Motor neuron (in vitro differentiated cells): Measurements from ENCODE around the gene COL23A1. TPM values are rescaled to one million over a fixed set of nuclear protein-coding genes. Genes with fewer than 3 reads are reported as not detected.

Experiments used
- ATAC-seq, 8 experiments: fragments of 200-7000 bp; cut with Tn5 transposase; replicated peaks in 6 of 8; 2 replicates each; pipeline ENCODE4 v1.8.0; 2021; ENCODE audit warnings: mild to moderate bottlenecking in 8 of 8, moderate library complexity in 8 of 8
- H3K27ac ChIP-seq, 2 donors: fragments of 250-450 bp; sonication (Bioruptor Pico); 2 replicates each; pipeline ENCODE4 v1.9.0; 2021; ENCODE audit warnings: antibody characterized with exemption in 2 of 2, mild to moderate bottlenecking in 2 of 2, moderate library complexity in 1 of 2
- H3K4me1 ChIP-seq, 2 donors: fragments of 250-450 bp; sonication (Bioruptor Pico); replicated peaks in 1 of 2; 2 replicates each; pipeline ENCODE4 v1.6.1; 2021; ENCODE audit warnings: antibody characterized with exemption in 2 of 2, mild to moderate bottlenecking in 2 of 2, moderate library complexity in 1 of 2
- H3K4me3 ChIP-seq, 5 donors: fragments of 250-450 bp; sonication (Bioruptor Pico); 2 replicates each; pipeline ENCODE4 v1.9.0; 2021; ENCODE audit warnings: antibody characterized with exemption in 5 of 5, mild to moderate bottlenecking in 5 of 5, moderate library complexity in 4 of 5
- WGBS, 10 experiments: fragments of 450-650 bp; shearing (Covaris generic); methylation state at CpG; one replicate each; pipeline ENCODE4 v1.0.0; 2022; 5-methylcytosine and 5-hydroxymethylcytosine counted together
- in situ Hi-C, 9 experiments: fragments of 400-800 bp; cut with MboI; loops; one replicate each; pipeline ENCODE4 v1.15.0; 2021; ENCODE audit warnings: low sequenced_read_pairs in 9 of 9, low pct_unique_long_range_greater_than_20kb in 2 of 9; ENCODE audit not compliant: unreplicated experiment in 9 of 9
- total RNA-seq, 8 experiments: library from RNA; unstranded; fragments of 300-600 nt; gene quantifications; 2 replicates each; pipeline versions ENCODE4 v1.2.3 to v1.2.4, GENCODE V29; 2022

Gene COL23A1
- total RNA-seq, 8 experiments from 2014 or later, result 0.10 to 10.8 (median 0.20) TPM

GRCh38 chr5:178547052-178547666 lies 43.0 kb downstream of the COL23A1 start:
- 58 to 100% (median 77%) methylated on average over 1 to 9 of the region's 12 CpGs; no CpG with 5 or more reads in 2 of the 10 experiments for WGBS, 10 experiments
- H3K4me3 ChIP-seq, result no peak overlapping the region
- peaks cover 0 to 6% of the 10 kb centered on the region in 2 donors for H3K4me1 ChIP-seq
- ATAC-seq, result no peak
- in situ Hi-C loops, result no loop called here
- H3K27ac ChIP-seq, result no peak overlapping the region

- ATAC-seq, result no peak
- H3K4me1 ChIP-seq, result peaks cover 0 to 6% of the 10 kb centered on the region in 2 donors
- in situ Hi-C loops, result no loop called here
- no peak overlapping the region for H3K4me3 ChIP-seq
- no peak overlapping the region for H3K27ac ChIP-seq
- WGBS, 10 experiments, result 53 to 100% (median 69%) methylated on average over 1 to 6 of the region's 9 CpGs; no CpG with 5 or more reads in 6 of the 10 experiments
These were observed 43.5 kb downstream of the COL23A1 start for GRCh38 chr5:178546675-178547033.

- in situ Hi-C loops, result no loop called here
- no peak for ATAC-seq
- no peak overlapping the region for H3K4me3 ChIP-seq
- H3K4me1 ChIP-seq, result peaks cover 0 to 6% of the 10 kb centered on the region in 2 donors
- 40 to 100% (median 78%) methylated on average over 1 to 4 of the region's 16 CpGs; no CpG with 5 or more reads in 4 of the 10 experiments for WGBS, 10 experiments
- H3K27ac ChIP-seq, result no peak overlapping the region
These were observed 44.1 kb downstream of the COL23A1 start for GRCh38 chr5:178545941-178546674.

GRCh38 chr5:178545176-178545575 lies 45.0 kb downstream of the COL23A1 start:
- Histone ChIP-seq H3K4me1 (peaks cover 0 to 6% of the 10 kb centered on the region in 2 donors), H3K4me3 (no peak overlapping the region), H3K27ac (no peak overlapping the region)
- in situ Hi-C loops, result no loop called here
- WGBS, 10 experiments, result 20% methylated on average over 1 of the region's 9 CpGs; no CpG with 5 or more reads in 9 of the 10 experiments
- peak in 2 of 8 experiments; percentile 39 to 55 for ATAC-seq

GRCh38 chr5:178544166-178544834 lies 45.9 kb downstream of the COL23A1 start:
- WGBS, 10 experiments, result 70 to 100% (median 80%) methylated on average over 1 to 5 of the region's 22 CpGs; no CpG with 5 or more reads in 6 of the 10 experiments
- Histone ChIP-seq H3K4me3 (no peak overlapping the region), H3K4me1 (peaks cover 0 to 6% of the 10 kb centered on the region in 2 donors), H3K27ac (no peak overlapping the region)
- in situ Hi-C loops, result no loop called here
- ATAC-seq, result no peak

GRCh38 chr5:178542455-178542854 lies 47.7 kb downstream of the COL23A1 start:
- in situ Hi-C loops, result no loop called here
- WGBS, 10 experiments, result 0 to 100% (median 60%) methylated on average over 1 to 5 of the region's 7 CpGs; no CpG with 5 or more reads in 3 of the 10 experiments
- ATAC-seq, result no peak
- Histone ChIP-seq H3K4me3 (no peak overlapping the region), H3K4me1 (peaks cover 4 to 9% of the 10 kb centered on the region in 2 donors), H3K27ac (no peak overlapping the region)

GRCh38 chr5:178540526-178540925 lies 49.7 kb downstream of the COL23A1 start:
- H3K27ac ChIP-seq, result no peak overlapping the region
- no peak for ATAC-seq
- H3K4me3 ChIP-seq, result no peak overlapping the region
- WGBS, 10 experiments, result 48 to 100% (median 90%) methylated on average over 1 to 4 of the region's 6 CpGs
- in situ Hi-C loops, result no loop called here
- H3K4me1 ChIP-seq, result peaks cover 10 to 11% of the 10 kb centered on the region in 2 donors

- in situ Hi-C loops, result no loop called here
- H3K4me3 ChIP-seq, result no peak overlapping the region
- no peak overlapping the region for H3K27ac ChIP-seq
- H3K4me1 ChIP-seq, result peaks cover 5 to 11% of the 10 kb centered on the region in 2 donors
- ATAC-seq, result peak in 1 of 8 experiments; percentile 14
- 24 to 100% (median 70%) methylated on average over 2 to 7 of the region's 7 CpGs; no CpG with 5 or more reads in 2 of the 10 experiments for WGBS, 10 experiments
These were observed 51.4 kb downstream of the COL23A1 start for GRCh38 chr5:178538741-178539229.

- ATAC-seq, result peak in 6 of 8 experiments; percentile 68 to 82 (median 74)
- no peak overlapping the region for H3K27ac ChIP-seq
- no peak overlapping the region for H3K4me3 ChIP-seq
- H3K4me1 ChIP-seq, result peaks cover 5 to 11% of the 10 kb centered on the region in 2 donors
- WGBS, 10 experiments, result 6 to 90% (median 60%) methylated on average over 2 to 13 of the region's 31 CpGs; no CpG with 5 or more reads in 1 of the 10 experiments
- in situ Hi-C loops, result no loop called here
These were observed 52.5 kb downstream of the COL23A1 start for GRCh38 chr5:178537467-178538371.

GRCh38 chr5:178536541-178537466 lies 53.4 kb downstream of the COL23A1 start:
- peak overlapping the region in 1 of 2 donors; percentile 40 for H3K27ac ChIP-seq
- in situ Hi-C loops, result no loop called here
- WGBS, 10 experiments, result 27 to 97% (median 80%) methylated on average over 1 to 4 of the region's 26 CpGs; no CpG with 5 or more reads in 7 of the 10 experiments
- peak in 5 of 8 experiments; percentile 23 to 88 (median 87) for ATAC-seq
- H3K4me3 ChIP-seq, result no peak overlapping the region
- H3K4me1 ChIP-seq, result peaks cover 5 to 11% of the 10 kb centered on the region in 2 donors

GRCh38 chr5:178535299-178536175 lies 54.7 kb downstream of the COL23A1 start:
- 20 to 100% (median 84%) methylated on average over 2 to 12 of the region's 20 CpGs; no CpG with 5 or more reads in 4 of the 10 experiments for WGBS, 10 experiments
- H3K4me1 ChIP-seq, result peaks cover 5 to 11% of the 10 kb centered on the region in 2 donors
- H3K27ac ChIP-seq, result no peak overlapping the region
- peak in 3 of 8 experiments; percentile 45 to 85 (median 66) for ATAC-seq
- H3K4me3 ChIP-seq, result no peak overlapping the region
- in situ Hi-C loops, result no loop called here
